NCI-H526 treated with DMSO at 0.1 percent for 48 hours (cell line): ENCODE measurements around the gene NDUFS3.

Experiments
- DNase-seq: peaks from one replicate; lab custom pipeline; 2025; lab: John Stamatoyannopoulos, UW

Gene NDUFS3

DNA sequence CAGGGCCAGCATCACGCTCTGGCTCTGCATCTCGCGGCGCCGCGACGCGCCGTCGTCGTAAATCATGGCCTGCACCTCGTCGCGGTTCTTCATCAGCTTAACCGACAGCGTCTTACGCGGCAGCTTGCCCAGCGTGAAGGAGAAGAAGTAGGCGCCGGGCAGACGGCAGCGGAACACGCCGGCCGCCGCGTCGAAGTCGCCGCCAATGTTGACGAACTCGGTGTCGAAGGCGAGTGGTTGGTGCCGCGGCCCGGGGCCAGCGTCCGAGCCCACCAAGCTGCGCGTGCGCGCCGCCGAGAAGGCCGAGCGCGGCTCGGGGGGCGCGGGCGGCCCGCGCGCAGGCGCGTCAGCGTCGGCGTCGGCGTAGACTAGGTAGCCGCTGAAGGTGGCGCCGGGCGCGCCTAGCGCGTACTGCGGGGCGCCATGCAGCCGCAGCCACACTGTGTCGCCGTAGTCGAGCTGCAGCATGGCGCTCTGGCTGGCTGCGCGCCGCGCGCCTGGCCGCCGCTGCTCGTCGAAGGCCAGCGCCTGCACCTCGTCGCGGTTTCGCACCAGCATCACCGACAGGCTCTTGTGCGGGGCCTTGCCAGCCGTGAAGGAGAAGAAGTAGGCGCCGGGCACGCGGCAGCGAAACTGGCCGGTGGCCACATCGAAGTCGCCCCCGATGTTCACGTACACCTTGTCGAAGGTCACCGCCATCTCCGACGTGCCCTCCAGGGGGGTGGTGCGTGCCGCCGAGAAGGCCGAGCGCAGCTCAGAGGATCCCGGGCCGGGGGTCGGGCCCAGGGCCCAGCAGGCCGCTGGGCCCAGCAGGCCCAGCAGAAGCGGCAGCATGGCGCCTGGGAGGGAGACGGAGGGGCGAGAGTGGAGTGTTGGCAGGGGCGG is 11.3 kb downstream of the NDUFS3 start:
- DNase-seq = no peak

DNA sequence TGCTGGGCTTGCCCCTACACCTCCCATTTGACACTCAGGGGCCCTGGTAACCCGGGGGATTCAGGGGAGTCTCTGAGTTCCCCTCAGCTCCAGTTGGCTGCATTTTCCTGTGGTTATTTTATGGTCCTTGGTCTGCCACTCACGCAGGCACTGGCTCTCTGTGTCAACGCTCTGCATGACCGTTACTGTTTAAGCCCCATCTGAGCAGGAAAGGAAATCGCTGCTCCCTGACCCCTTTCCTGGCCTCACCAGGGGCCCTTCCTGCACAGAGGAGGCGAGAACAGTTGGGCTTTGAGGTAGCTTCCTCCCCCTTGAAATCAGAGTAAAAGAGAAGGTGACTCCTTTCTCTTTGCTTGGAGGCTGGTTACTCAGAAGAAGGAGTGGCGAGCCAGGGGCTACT is 12.9 kb downstream of the NDUFS3 start:
- DNase-seq = no peak

DNA sequence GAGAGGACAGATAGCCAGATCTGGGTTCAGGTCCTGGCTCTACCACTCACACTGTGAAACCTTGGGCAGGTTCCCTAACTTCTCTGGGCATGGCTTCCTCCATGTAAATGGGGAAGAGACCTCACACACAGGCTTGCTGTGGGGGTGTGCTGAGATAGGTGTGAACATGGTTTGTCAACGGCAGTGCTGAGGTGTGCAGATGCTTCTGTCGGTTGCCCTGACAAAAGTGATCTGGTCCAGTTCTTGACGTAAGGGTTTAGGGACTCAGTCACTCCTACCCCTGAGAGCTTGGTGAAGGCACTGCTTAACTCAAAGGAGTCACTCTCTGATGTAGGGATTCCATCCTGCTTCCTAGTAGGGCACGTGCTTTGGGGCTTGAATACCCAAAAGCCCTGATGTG is 13.4 kb downstream of the NDUFS3 start:
- no peak for DNase-seq

DNA sequence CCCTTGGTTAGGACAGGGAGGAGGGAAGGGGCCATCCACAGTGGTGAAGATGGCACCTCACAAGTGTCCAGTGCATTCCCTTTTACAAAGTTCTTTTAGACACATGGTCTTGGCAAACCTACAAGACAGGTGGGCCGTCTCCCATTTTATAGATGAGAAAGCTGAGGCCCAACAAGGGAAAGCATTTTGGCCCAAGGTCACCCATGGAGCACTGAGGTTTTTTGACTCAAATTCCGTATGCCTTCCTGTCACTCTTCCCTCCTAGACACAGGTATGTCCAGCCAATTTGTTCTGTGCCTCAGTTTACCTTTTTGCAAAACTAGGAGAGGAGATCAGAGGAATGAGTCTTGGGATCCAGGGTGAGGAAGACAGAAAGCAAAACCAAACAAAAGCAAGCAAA is 14.1 kb downstream of the NDUFS3 start:
- no peak for DNase-seq

DNA sequence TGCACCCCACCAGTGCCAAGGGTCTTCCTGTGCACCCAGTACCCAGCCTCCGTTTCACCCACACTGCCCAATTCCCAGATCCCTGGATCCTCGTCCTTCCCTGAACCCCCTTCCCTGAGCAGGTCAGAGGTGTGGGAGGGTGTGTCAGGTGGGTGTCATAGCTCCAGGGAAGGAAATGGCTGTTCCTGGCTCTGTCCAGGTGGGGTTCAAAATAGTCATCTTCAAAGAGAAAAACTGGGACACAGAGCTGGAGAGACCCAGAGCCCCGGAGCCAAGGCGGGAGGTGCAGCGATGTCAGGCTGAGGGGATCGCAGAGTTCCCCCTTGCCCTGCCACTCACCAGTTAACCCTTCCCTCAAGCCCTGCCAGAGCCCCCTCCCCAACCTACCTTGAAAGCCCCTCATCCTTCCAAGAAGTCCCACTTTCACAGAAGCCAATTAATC is 14.6 kb downstream of the NDUFS3 start:
- DNase-seq = no peak

DNA sequence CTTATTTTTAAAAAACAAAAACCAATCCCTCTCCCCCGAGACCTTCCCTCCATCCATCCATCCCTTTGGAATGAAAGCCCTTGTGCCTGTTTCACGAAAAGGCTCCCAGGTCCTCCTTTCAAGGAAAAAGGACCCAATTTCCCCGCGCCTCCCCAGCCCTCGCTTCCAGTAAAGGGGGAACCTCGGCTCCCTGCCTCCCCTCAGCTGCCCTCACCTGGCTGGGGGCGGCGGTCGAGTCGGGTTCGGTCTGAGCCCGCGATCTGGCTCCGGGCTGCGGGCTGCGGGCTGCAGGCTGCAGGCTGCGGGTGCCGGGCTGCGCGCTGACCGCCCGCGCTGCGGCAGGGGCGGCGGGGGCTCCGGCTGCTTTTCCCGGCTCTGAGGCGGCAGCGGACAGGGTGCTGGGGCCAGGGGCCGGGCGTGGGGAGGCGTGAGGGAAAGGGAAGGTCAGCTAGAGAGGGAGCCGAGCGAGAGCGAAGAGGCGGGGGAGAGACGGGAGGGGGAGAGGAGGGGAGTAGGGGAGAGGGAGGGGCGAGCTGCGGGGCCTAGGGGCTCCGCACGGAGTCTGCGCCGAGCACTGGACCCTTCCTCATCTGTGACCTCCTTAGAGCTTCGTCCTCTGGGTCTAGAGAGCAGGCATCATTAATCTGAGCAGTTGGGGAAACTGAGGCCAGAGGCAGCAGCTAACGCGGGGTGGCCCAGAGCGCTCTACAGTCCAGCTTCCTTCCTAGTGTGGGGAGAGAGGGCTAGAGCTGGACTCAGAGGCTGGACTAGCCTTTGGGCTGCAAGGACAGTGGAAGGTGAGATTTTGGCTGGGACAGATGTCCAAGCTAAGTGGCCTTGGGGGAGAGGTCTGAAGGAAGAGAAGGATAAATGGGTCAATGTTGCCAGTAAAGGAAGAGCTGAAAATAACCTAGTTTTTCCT is 15.3 kb downstream of the NDUFS3 start, which contains the start of gene C1QTNF4:
TSS of gene C1QTNF4 (minus strand) at position 478 of the 922 bp plus-strand sequence. CDS start 3,601 bp downstream, outside the sequence.
- DNase-seq = no peak

DNA sequence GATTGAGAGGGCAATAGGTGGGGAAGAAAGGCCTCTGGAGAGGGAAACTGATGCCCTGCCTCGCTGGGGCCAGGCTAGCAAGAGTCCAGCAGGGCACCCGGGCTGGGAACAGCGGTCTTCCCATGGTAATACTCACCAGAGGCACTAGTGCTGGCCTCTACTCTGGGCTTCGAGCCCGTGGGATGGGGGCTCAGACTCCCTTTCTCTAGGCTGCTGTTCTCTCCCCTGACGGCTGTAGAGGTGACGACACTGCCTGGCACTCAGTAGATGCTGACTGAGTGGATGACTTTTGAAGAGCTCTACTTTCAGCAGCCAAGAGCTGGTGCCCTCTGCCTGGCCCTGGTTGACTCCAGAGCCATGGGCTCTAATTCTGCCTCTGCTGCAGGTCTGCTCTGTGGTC is 16.2 kb downstream of the NDUFS3 start:
- no peak for DNase-seq

DNA sequence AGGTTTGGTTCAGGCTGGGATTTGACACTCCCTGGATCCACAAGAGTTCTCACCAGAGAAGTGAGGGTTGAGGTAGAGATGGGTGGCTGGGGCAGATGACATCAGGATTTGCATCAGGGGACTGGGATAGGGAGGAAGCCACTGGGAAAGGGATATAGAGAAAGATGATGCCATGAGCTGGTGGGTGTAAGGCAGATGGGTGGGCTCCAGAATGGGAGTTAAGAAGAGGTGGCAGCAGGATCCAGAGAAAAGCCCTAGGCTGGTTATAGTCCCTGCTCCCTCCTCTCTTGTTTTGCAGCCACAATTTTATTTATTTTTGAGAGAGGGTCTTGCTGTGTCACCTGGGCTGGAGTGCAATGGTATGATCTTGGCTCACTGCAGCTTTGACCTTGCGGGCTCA is 17.1 kb downstream of the NDUFS3 start:
- no peak for DNase-seq

DNA sequence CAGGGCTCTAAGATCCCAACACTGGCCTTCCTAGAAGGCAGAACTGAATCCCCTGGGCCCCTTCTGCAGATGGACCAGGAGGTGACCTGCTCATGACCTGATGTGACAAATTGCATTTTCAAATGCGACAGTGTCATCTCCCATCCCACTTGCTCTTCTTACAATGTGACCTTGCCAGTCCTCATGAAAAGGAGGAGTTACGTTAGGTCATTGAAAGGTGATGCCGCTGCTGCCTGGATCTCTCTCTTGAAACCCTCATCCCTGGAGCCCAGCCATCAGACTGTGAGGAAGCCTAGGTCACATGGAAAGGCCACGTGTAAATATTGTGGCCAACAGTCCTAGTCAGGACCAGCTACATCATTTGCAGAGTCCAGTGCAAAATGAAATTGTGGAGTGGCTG is 21.0 kb downstream of the NDUFS3 start:
- DNase-seq = no peak

DNA sequence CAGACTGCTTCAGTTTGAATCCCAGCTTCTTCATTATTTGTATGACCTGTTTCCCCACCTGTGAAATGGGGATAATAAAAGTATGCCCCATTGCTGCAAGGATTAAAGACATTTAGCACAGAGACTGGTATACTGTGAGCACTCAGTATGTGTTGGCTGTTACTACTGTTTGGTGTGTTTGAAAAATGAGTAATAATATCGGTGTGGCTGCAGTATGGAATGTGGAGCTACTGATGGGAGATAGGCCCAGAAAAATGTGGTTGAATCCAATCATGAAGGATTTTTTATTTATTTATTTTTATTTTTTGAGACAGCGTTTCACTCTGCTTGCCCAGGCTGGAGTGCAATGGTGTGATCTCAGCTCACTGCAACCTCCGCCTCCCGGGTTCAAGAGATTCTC is 24.4 kb downstream of the NDUFS3 start:
- no peak for DNase-seq

DNA sequence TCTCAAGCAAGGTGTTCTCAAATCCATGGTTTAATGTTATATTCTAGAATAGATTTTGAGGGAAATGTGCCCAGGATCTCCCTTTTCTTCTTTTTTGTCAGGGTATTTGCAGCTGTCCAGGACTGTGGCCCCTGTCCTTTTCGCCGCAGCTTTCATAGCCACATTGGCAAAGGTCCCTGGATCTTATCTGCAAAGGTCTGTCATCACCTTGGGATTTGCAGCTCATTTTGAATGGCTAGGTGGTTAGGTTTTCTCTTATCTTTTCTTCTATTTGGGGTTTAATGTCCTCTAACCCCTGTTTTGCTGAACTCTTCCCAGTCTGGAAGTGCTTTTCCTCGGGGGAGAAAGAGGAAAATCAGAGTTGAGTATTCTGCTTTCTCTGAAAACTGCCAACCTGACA is 27.0 kb downstream of the NDUFS3 start:
- DNase-seq = no peak

DNA sequence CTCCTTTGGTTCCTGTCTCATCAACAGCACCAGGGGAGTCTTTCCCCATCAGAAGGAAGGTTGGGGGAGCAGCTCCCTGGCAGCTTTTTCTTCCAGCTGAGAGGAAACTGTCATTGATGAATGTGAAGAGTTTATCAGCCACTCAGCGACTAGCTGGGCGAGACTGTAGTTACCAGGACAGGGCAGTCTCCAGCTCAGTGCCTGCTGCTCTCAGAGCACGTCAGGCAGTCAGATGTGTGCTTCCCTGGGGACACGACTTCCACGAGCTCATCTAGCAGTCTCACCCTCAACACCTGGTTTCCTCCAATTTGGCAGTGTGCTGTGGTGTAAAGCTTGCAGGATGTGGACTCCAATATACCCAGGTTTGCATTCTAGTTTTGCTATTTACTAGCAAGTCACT is 27.9 kb downstream of the NDUFS3 start:
- DNase-seq = no peak

DNA sequence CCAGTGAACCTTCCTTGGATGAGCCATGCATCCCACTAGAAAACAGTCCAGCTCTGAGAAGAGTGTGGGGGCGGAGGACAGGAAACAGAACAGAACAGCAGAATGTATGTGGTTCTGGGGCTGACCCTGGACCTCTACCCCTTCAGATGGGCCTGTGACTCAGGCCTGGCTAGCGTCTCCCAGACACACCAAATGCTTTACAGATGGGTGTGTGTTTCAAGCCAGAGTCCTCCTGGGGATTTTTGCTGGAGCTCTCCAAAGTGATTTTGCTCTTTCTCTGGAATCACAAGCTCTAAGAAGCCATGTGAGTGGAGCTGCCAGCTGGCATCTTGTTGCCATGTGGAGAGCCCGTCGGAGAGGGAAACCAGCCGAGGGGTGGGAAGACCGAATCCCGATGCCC is 28.5 kb downstream of the NDUFS3 start:
- no peak for DNase-seq

DNA sequence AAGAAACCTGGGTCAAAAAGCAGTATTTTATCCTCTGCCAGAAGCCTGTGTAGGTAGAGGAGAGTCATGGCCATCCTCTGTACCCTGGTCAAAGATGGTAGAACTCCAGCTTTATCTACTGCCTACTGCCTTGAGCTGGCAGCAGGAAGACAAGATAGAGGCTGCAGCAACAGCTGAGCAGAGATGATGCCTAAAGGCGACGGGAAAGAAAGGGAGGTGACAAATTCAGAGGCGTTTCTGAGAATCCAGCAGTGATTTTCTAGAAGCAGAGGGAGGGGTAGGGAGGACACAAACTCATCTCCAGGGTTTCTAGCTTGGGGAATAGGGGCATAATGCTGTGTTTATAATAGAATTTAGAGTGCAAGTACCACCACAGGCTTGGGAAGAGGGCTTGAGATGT is 30.8 kb downstream of the NDUFS3 start:
- DNase-seq = no peak

DNA sequence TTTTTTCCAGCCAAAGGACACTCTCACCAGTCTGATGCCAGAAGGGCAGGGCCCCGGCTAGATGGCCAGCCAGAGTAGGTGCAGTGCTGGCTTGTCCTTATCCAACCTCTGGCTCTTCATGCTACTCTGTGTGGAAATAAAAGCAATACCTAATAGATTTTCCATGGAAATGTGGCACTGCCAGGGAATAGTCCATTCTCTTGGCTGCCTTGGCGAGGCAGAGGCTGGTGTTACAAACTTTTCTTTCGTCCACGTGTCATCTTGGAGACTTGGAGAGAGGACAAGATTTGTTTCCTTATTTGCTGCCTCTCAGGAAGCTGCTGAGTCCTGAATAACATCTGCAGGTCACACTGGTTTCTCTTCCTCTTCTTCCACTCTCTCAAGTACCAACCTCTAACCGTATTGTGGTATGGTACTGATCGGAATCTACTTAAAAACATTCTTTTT is 32.5 kb downstream of the NDUFS3 start:
- no peak for DNase-seq

DNA sequence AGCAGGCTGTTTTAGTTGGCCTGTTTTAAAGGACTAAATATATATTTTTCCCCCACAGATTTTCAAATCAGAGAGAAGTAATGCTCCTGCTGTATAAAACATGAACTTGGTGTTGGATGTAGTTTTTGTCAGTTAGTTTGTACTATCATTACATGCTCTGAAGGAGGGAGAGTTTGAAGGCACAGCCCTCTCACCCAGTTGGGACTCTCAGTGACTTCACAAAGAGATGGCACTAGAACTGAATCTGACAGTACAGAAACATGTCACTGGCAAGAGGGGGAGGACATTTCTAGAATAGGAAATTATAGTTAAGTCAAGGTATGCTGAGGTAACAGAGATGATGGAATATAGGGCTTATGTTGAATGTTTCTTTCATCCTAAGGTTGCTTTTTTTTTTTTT is 36.4 kb downstream of the NDUFS3 start:
- DNase-seq = no peak

DNA sequence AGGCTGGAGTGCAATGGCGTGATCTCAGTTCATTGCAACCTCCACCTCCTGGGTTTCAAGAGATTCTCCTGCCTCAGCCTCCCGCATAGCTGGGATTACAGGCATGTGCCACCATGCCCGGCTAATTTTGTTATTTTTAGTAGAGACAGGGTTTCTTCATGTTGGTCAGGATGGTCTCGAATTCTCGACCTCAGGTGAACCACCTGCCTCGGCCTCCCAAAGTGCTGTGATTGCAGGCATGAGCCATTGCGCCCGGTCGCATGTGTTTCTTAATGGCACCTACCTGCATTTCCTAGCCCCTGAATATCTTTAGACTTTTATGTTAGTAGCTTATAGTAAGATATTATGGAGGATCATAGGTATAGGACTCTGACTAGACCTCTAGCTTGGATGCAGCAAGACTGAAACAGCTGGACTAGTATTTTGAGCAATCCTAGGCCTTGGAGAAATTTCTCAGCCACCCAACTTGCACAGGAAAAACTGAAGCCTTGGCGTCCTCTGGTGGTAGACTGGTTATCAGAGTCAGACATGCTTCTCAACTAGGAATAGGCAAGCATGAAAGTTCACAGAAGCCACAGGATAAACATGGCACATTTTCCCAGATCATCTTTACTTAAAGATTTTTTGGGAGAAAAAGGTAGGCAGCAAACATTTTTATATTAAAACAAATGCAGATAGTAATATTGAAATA is 38.0 kb downstream of the NDUFS3 start:
- peak; percentile 26 for DNase-seq

DNA sequence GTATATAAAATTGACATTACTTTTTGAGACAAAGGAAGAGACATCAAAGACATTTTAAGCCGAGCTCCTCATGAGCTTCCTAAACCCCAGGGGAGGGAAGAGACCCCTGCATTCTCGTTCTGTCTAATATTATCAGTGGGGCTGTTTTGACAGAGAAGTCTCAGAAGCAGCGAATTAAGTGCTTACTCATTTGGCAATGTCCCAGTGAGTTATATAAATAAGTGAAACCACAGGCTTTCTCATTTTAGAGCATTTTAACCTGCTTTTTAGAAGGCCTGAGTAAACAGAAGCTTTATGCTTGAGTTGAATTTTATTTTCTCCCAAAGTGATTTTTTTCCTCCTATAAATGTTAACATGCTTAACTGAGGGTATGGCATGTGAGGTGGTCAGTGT is 38.5 kb downstream of the NDUFS3 start:
- no peak for DNase-seq

DNA sequence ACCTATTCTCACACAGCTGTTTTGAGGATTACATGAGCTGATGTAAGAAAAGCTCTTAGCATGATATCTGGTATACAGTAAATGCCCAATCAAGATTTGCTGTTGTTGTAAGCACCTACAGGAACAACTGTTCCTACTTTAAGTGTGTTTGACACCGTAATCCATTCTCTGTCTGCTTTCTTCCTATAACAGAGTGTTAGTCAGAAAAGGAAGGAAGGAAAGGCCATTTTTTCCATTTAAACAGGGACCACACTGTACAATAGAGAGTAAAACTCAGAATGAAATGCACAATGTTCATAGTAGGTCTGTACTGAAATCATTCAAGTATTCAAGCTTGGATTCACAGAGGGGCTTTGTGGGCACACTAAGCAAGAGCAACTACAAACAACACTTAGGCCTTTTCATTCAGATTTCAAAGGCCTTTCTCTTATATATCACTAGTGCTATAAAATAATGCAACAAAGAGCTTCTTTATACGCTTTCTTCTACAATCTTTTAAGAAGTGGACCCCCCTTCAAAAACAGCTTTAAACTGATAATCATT is 42.0 kb downstream of the NDUFS3 start:
- no peak for DNase-seq

DNA sequence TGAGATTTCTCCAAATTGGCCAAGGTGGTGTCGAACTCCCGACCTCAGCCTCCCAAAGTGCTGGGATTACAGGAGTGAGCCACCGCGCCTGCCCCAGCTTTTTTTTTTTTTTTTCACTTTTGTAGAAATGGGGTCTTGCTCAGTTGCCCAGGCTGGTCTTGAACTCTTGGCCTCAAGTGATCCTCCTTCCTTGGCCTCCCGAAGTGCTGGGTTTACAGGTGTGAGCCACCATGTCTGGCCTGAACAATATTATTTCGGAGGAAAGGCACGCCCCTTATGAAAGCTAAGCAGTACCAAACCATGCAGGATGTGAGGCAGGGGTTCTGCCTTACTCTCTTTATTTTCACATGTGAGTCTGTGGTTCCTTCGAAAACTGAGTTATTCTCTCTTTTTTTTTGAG is 47.4 kb downstream of the NDUFS3 start:
- no peak for DNase-seq

DNA sequence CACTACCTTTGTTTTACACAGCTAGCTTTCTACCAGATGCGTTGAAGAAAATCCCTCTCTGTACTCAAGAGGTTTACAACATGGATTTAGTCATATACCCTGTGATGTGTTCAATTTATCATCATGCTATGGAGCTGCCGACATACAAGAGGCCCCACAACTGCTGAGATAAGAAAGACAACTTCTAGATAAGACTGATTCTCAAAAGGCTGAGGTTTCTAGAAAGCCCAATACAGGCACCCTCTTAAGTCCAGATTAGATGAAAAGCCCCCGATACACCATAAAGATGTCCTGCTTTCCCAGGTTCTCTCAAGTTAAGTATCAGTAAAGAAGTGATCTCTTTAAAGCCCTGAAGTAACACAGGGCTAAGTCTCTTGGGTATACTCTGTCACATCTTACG is 49.2 kb downstream of the NDUFS3 start:
- no peak for DNase-seq

DNA sequence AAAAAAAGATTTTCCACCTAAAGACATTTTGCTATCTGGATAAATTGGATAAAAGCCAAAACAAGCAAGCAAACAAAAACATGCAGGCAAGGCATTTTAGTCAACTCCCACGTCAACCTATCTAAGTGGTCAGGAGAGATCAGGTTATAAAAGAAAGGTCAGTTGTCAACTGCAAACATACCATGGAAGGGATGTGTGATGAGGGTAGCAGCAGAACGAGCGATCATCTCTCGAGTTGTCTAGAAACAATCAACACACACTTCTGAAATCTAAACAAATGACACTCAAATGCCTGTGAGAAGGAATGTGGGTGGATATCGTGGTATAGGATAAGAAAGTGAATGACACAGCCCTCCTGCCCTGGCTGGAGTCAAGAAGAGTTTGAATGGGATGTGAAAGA is 52.6 kb downstream of the NDUFS3 start:
- DNase-seq = no peak
